Astrocyte (in vitro differentiated cells and primary cell): Measurements from ENCODE around the gene SSH2.

Experiments used
- EZH2 ChIP-seq: IDR thresholded peaks from 2 replicates; pipeline ENCODE4 v1.6.1; 2012; ENCODE audit warnings: mild to moderate bottlenecking, low read length, inconsistent platforms; ENCODE audit not compliant: insufficient read depth
- TF ChIP-seq, protein P1 (sequence below): IDR thresholded peaks from 2 replicates; pipeline ENCODE4 v1.5.1; 2011; ENCODE audit warnings: low read depth, mild to moderate bottlenecking, inconsistent platforms, low read length, moderate library complexity; ENCODE audit not compliant: insufficient read depth

DNA sequence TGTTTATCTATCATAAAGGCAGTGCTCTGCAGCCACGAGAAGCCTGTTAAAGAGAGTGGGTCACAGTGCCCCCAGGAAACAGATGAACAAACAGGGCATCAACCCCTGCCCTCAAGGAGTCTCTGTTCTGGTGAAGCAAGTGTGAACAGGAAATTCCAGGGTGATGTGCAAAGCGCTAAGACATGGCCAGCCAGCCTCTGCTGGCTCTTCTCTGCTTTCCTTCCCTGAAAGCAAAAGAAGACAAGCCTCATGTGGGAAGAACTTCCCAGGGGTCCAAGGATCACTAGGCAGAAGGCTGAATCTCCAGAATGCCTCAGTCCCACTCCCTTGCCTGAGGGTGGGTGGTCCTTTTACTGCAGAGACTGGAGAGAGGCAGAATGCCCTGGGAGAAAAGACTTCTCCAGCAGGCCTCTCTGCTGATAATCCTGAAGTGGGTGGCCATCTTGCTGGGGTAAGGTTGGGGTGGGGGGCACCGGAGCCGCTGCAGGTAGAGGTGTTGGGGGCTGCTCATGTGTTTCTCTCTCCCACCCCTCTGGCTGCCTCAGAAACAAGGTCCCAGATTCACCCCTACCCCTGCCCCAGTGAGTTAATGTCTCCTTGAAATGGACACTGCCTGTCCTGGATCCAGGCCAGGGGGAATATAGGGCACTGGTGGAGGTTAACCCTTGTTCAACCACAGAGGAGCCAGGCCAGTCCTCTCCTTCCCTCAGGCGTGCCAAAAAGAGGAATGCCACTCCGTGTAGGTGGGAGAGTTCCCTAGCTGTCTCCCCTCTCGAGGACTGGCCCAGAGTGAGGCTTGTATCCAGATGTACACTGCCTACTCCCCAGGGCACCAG is 334.7 kb downstream of the SSH2 start:
- TF ChIP-seq, protein P1, sequence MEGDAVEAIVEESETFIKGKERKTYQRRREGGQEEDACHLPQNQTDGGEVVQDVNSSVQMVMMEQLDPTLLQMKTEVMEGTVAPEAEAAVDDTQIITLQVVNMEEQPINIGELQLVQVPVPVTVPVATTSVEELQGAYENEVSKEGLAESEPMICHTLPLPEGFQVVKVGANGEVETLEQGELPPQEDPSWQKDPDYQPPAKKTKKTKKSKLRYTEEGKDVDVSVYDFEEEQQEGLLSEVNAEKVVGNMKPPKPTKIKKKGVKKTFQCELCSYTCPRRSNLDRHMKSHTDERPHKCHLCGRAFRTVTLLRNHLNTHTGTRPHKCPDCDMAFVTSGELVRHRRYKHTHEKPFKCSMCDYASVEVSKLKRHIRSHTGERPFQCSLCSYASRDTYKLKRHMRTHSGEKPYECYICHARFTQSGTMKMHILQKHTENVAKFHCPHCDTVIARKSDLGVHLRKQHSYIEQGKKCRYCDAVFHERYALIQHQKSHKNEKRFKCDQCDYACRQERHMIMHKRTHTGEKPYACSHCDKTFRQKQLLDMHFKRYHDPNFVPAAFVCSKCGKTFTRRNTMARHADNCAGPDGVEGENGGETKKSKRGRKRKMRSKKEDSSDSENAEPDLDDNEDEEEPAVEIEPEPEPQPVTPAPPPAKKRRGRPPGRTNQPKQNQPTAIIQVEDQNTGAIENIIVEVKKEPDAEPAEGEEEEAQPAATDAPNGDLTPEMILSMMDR, result no peak
- no peak for TF ChIP-seq EZH2
